Cardiac septum (tissue), 1 donor: ENCODE measurements around the gene IFI44L. TPM values are rescaled to one million over a fixed set of nuclear protein-coding genes. Genes with fewer than 3 reads are reported as not detected.

Source experiments
- DNase-seq: peaks from one replicate; pipeline ENCODE4 v3.0.0-alpha.2; 2020; ENCODE audit warnings: low spot score
- intact Hi-C: fragments of 100-400 bp; cut with DNase I; formaldehyde crosslinking; loops from one replicate; pipeline ENCODE4 v1.14.0; 2022
- long read RNA-seq: library from polyadenylated mRNA; unstranded; transcript quantifications from one replicate; pipeline ENCODE4 v2.0.0, GENCODE V29; 2021
- total RNA-seq: library from RNA; stranded (reverse); fragmentation: NEBNext Ultra II Directional; extraction: Animal tissue kit (Norgen Biotek cat#: 25700); gene quantifications from one replicate; pipeline ENCODE4 v1.2.1, GENCODE V29; 2021
- donor health status: DM: no; HTN: no; CAD: no.

IFI44L gene
- 8.5 TPM for total RNA-seq
- long read RNA-seq, partial matches to known transcripts: 0 of 1 reads
- long read RNA-seq, other reads (novel, unspliced or antisense): 1 of 1 reads

DNA sequence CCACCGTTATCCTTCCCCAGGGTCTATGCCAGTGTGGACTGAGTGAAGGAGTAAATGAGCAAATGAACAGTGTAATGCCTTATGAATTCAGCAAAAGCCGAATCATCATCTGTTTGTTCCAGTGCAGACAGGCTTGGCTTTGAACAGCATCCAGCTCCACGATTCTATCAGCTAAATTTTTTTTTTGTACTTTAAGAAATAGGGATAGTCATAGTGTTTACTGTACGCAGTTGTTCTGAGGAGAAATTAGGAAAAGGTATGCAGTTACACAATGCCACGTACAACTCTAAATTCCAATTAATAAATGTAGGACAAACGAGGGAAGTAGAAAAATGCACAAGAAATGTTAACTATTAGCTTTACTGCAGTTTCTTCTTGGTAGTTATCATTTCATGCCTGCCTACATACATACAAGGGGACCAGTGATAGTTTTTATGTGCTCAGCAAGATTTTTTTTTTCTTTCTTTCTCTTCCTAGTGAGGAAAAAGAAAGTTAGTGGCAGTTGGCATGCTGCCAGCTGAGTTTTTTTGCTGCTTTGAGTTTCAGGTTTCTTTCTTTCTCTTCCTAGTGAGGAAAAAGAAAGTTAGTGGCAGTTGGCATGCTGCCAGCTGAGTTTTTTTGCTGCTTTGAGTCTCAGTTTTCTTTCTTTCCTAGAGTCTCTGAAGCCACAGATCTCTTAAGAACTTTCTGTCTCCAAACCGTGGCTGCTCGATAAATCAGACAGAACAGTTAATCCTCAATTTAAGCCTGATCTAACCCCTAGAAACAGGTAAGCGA lies at the start of gene IFI44L:
IFI44L (plus strand) TSS at position 646 of the 777 bp plus-strand sequence. CDS start 7,468 bp downstream, outside the sequence.
- no peak for DNase-seq
- intact Hi-C loops: loop anchor here (1.0 to 5.0 kb wide), 2 partner anchors 30 to 217 kb away; no protein-coding TSS in a partner anchor

GRCh38 chr1:78570539-78570938 lies 49.7 kb upstream of the IFI44L start:
- intact Hi-C loops: no loop called here

GRCh38 chr1:78577257-78578100 lies 42.8 kb upstream of the IFI44L start:
- DNase-seq: no peak
- intact Hi-C loops: no loop called here

More at GRCh38 chr1:78570539-78570938, 49.7 kb upstream of the IFI44L start:
- DNase-seq: no peak

GRCh38 chr1:78586572-78586971 lies 33.7 kb upstream of the IFI44L start:
- no peak for DNase-seq
- intact Hi-C loops: no loop called here

GRCh38 chr1:78587211-78587610 lies 33.0 kb upstream of the IFI44L start:
- no peak for DNase-seq
- intact Hi-C loops: no loop called here

- no peak for DNase-seq
- intact Hi-C loops: no loop called here
These were observed 28.3 kb upstream of the IFI44L start for GRCh38 chr1:78591971-78592370.

DNA sequence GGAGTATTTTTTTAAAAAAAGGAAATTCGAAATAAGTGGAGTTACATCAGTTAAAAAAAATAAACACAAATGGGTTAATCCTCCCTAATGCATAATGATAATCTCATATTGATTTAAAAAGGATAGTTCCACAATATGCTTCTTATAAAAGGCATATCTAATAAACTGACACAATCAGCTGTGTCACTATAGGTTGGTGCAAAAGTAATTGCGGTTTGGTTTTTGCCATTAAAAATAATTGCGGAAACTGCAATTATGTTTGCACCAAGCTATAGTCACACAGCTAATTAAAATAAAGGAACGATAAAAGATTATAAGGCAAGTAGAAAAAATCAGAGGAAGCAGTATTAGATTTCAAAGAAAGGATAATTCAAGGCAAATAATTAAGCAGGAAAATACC lies 21.0 kb upstream of the IFI44L start:
- no peak for DNase-seq
- intact Hi-C loops: no loop called here

- no peak for DNase-seq
- intact Hi-C loops: no loop called here
These were observed 19.2 kb upstream of the IFI44L start for GRCh38 chr1:78601068-78601467.

DNA sequence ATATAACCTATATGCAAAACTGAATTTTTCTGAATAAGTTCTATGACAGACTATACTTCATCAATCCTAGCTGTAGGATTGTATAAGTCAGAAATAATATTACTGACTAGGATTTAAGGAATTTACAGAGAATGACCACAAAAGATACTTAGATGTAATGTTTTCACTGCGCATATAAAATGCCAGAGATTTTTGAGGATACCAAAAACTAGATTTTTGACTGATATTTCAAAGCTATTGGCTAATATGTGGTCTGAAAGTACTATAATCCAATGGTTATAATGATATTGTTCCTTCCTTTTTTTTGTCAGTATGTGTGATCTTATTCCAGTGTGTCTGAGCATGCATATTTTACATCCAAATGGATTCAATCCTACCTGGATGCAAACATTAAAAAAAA lies 17.0 kb upstream of the IFI44L start:
- intact Hi-C loops: no loop called here
- no peak for DNase-seq

GRCh38 chr1:78604643-78605042 lies 15.6 kb upstream of the IFI44L start:
- intact Hi-C loops: loop anchor here (5.0 kb wide), 2 partner anchors 457 to 472 kb away; no protein-coding TSS in a partner anchor
- DNase-seq: no peak

- intact Hi-C loops: loop anchor here (5.0 kb wide), 2 partner anchors 459 to 474 kb away; no protein-coding TSS in a partner anchor
- no peak for DNase-seq
These were observed 14.0 kb upstream of the IFI44L start for GRCh38 chr1:78606274-78606673.

DNA sequence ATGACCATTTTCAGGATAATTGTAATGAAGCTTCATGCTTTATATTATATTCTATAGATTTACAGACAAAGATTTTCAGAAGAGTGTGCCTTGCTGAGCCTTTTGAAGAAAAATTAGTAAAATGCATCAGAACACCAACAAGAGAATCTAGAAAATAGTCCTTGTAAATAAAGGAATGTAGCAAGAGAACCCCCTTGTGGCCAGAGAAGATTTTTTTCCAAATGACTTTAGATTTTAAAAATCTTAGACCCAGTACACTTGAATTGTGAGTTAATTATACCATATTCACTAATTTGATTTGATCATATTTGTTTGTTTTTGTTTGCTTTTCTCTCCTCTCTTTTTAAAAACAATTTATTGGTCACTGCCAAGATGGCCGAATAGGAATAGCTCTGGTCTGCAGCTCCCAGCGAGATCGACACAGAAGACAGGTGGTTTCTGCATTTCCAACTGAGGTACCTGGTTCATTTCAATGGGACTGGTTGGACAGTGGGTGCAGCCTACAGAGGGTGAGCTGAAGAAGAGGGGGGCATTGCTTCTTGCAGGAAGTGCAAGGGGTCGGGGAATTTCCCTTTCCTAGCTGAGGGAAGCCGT lies 12.8 kb upstream of the IFI44L start:
- DNase-seq: no peak
- intact Hi-C loops: loop anchor here (5.0 kb wide), 2 partner anchors 460 to 475 kb away; no protein-coding TSS in a partner anchor

GRCh38 chr1:78607944-78608343 lies 12.3 kb upstream of the IFI44L start:
- no peak for DNase-seq
- intact Hi-C loops: loop anchor here (5.0 kb wide), 2 partner anchors 461 to 476 kb away; no protein-coding TSS in a partner anchor

GRCh38 chr1:78617615-78618026 lies 2.6 kb upstream of the IFI44L start:
- no peak for DNase-seq
- intact Hi-C loops: no loop called here

DNA sequence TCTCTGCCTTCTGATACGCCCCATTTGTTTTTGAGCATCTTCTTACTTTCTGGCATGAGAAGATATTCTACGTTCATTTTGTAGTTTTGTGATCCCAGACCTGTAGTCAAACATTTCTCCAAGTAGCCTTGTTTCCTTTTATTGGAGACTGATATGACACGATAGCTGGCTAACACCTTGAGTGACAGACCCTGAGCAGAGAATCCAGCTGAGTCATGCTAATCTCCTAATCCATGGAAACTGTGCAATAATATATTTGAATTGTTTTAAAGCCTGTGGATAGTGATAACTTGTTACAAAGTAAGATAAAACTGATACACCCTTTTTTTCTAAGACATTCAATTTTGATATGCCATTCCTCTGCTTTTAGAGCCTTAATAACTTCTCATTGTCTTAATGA lies 1.2 kb upstream of the IFI44L start:
- intact Hi-C loops: no loop called here

DNA sequence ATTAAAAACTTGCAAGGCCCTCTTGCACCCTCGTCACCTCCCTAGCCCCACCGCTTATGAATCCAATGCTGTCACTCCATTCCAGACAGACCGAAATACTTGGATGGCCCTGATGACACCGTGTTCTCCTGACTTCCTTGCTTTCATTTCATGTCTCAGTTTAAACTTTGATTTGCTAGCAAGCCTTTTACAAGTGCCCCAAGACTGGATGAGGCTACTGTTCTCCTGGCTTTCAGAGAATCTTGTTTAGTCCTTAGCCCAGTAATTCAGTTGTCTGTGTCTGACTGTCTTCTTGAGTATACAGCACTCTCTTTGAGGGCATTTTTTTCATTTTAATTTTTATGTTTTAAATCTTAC lies 824 bp upstream of the IFI44L start:
- intact Hi-C loops: no loop called here
- DNase-seq: no peak

More for the DNA sequence above, 1.2 kb upstream of the IFI44L start:
- DNase-seq: no peak

GRCh38 chr1:78620666-78621065 lies 418 bp downstream of the IFI44L start:
- DNase-seq: no peak
- intact Hi-C loops: loop anchor here (1.0 to 5.0 kb wide), 2 partner anchors 30 to 217 kb away; no protein-coding TSS in a partner anchor

DNA sequence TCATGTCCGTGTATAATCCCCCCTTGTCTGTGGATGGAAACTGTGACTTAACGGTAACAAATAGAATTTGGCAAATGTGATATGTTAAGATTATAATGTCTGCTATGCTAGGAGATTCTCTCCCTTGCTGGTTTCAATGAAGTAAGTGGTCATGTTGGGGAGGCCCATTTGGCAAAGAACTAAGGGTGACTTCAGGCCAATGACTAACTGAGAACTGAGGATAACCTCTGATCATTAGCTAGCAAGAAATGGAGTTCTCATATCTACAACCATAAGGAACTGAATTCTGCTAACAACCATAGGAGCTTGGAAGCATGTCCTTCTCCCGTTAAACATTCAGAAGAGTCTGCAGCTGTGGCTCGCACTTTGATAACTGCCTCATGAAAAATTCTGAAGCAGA lies 2.3 kb downstream of the IFI44L start:
- intact Hi-C loops: loop anchor here (5.0 kb wide), 1 partner anchor 215 kb away; no protein-coding TSS in a partner anchor

GRCh38 chr1:78624035-78624434 lies 3.8 kb downstream of the IFI44L start:
- intact Hi-C loops: loop anchor here (5.0 kb wide), 1 partner anchor 213 kb away; no protein-coding TSS in a partner anchor
- DNase-seq: no peak

More for the DNA sequence above, 2.3 kb downstream of the IFI44L start:
- no peak for DNase-seq

GRCh38 chr1:78627321-78627720 lies 7.1 kb downstream of the IFI44L start:
- intact Hi-C loops: no loop called here
- DNase-seq: no peak
